NCI-H128 (cell line): Measurements from ENCODE around the gene XRCC6.
"Not testable (repeated sequence)": the region's sequence is repeated elsewhere in the genome, so short reads cannot be mapped to it uniquely, and the experiment has no call there.

ENCODE experiments used
- DNase-seq: peaks from one replicate; lab custom pipeline; 2025; ENCODE audit not compliant: unreplicated experiment; lab: John Stamatoyannopoulos, UW

XRCC6 gene

DNA sequence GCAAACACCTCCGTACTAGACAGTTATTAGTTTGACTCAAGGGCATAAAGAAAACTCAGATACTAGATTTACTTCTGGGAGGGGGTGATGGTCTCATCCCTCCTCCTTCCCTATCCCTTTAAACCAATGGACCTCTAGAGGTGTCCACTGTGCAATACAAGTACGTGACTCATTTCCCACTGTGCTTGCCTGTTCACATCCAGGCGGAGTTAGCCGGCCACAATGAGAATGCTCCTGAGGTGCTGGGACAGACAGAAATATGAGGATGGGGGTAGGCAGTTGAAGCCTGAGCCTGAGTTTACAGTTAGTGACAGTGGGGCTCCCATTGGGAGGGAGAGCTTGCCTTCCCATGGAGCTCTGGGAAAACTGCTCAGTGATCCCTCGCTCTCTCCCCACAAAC, 23.0 kb upstream of the XRCC6 start:
- DNase-seq = no peak

DNA sequence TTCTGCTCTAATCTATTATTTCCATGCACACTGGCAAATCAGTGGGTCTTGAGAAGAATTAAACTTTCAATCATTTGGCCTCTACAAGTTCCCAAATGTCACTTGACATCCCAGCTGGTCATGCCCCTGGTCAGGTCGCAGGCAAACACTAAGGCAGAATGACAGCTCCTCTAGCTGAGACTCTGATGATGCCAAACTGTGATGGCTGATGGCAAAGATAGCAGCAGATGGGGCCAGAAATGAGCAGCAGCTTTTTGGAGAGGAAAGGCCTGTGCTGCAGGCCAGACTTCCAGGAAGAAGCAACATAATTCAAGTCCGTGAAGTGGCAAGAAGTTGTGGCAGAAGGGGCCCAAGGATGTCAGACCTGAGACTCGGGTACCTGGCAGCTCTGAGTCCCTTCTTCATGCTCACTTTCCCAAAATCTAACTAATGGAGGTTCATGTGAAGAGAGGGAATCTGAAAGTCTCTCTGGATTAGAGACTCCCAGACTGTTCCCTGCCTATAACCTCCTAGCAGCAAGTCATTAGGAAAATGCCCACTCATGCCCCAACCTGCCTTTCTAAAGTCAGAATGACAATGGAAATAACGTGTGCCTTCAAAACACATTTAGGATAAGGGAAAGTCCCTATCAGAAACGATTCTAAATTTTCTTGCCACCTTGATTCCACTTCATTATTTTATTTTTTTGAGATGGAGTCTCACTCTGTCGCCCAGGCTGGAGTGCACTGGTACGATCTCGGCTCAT, 22.0 kb upstream of the XRCC6 start:
- no peak for DNase-seq

DNA sequence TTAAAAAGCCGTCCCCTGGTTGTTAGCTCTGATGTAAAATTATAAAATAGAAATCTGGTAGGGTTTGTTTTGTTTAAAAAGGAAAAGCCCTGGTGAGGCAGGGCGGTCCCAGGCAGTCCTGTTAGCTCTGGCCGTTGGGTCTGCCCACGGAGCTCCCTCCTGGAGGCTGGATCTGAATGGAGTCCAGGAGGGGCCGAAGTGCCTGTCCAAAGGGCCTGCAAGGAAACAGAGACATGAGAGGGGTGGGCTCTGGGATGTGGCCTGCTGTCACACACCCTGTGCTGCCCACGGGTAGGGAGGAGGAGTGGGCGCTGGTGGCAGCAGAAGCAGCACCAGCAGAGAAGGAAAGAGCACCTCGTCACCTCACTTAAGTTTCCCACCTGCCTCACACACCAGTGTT, 20.1 kb upstream of the XRCC6 start:
- DNase-seq = no peak

DNA sequence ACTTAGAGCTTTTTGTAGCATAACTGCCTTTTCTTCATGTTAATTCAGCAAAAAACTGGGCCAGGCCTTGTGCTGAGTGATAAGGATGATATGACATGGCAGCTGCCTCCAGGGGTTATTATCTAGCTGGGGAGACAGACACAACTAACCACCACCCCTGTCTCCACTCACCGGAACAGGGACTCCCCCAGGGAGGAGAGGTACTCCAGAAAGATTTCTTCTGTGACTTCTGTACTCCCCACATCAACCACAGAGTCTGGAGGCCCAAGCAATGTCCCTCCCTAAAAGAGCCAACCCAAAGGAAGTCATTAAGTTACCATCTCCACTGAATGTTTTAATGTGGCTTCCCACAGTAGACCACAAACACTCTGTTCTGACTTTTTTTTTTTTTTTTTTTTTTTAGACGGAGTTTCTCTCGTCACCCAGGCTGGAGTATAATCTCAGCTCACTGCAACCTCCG, 17.2 kb upstream of the XRCC6 start:
- DNase-seq = no peak

DNA sequence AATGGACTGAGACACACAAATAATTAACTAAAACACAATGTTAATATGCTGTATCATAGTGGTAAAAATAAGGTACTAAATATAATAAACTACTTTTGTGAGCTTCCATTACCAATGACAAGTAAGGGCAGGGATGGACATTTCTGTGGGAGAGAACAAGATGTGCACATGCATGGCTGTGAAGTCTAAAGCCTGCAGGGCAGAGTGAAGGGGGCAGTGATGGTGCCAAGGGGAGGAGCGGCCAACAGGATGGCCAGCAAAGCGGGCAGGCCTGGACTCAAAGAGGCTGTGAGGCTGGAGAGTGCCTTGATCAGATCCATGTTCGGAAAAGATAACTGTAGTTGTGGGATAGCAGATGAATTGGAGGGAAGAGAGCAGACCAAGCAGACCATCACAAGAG, 12.7 kb upstream of the XRCC6 start:
- DNase-seq = no peak

DNA sequence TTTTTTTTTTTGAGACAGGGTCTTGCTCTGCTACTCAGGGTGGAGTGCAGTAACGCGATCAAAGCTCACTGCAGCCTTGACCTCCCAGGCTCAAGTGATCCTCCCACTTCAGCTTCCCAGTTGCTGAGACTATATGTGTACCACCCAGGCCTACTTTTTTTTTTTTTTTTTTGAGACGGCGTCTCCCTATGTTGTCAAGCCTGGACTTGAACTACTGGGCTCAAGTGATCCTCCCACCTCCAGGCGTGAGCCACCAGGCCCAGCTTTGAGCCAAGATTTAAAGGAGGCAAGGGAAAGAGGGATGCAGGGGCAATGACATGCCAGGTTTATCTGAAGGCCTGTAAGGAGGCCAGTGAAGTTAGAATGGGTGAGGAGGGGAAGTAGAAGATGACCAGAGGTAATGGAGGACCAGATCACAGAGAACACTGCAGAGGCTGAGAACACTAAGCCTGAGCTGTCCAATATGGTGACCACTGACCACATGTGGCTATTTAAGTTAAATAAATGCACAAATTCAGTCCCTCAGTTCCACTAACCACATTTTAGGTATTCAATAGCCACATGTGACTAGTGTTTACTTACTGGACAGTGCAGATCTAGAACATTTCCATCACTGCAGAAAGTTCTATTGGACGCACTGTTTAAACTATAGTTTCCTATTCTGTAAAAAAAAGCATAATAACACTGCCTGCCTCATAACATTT, 8.3 kb upstream of the XRCC6 start:
- no peak for DNase-seq

DNA sequence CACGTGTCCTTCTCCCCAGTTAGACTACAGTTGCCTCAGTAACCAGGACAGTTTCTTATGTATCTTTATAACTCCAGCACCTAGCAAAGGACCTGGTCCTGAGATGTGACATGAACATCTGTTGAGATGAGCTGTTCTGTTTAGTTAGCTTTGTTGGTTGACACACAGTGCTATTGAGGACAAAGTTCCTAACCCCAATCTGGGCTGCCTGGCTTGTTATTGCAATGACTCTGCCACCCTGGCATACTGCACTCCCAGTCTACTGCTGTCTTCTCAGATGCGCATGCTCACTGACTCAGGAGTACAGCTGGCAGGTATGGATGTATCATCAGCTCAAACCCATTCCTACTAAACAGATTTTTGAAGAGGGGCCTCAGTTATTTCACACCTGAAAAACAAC, 7.6 kb upstream of the XRCC6 start:
- DNase-seq = no peak

DNA sequence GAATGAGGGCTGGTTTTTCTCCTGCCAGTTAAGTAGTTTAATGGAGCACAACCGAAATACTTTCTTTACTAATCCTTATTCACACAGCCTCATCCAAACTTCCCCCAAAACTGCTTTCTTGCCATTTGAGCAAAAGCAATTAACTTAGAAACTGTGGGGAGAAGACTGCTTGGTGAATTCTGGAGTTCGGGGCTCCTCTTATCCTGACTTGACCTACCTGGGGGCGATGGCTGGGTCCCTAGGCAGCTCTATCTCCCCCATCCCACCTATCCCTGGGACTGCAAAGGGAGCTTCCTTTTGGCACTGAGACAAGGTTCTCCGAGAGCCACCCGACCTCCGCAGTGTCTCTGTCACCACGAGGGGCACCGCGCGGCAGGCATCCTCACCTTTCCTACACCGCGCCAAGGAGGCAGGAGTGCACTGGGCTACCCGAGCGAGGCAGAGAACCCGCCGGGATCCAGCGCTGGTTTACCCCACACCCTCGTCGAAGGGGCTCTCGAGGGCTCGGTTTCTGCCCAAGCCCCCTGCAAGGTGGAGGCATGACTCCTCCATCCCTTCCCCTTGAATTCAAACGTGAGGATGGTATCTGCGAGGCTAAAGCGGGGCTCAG, 1.0 kb upstream of the XRCC6 start:
- no peak for DNase-seq

DNA sequence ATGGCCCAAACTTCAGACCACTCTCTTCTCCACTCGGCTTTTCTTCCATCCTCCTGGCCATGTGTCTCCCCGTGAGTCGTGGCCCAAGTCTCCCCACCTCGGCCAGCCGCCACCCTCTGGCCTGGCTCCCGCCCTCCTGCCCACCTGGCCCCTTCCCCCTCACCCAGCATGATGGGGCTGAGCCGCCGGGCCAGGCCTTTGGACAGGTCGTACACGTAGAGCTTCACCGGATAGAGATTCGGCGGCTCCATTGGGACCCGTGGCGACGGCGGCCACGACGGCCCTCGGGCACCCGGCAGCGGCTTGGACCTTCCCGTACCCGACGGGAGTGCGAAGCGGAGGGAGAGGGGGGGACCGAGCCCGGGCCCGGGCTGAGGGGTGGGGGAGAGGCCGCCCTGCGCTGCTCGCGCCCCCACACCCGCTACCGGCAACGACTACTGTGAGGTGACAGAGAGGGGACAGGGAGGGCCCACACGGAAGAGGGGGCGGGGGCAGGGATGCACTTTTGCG, 451 bp upstream of the XRCC6 start, which contains the start of gene DESI1:
TSS of gene DESI1 (minus strand) at position 455 of the 510 bp plus-strand sequence. CDS start at position 251, 204 bp downstream.
- DNase-seq = no peak

DNA sequence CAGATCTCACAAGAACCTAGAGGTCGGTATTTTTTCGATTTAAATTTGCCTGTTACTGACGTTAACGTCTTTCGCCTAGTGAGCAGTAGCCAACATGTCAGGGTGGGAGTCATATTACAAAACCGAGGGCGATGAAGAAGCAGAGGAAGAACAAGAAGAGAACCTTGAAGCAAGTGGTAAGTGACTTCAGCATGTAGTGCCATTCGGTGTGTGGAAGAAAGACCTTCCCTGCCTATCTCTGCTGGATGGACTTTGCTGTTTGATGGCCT, 750 bp downstream of the XRCC6 start:
- DNase-seq = no peak

DNA sequence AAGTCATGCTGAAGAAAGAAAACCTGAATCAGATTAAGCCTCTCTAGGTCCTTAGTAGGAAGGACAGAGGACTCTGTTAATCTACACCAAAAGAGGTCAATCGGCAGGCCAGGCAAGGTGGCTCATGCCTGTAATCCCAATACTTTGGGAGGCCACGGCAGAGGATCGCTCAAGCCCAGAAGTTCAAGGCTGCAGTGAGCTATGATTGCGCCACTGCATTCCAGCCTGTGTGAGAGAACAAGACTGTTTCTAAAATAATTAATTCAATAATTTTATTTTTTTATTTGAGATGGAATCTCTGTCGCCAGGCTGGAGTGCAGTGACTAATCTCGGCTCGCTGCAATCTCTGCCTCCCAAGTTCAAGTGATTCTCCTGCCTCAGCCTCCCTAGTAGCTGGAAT, 4.5 kb downstream of the XRCC6 start:
- no peak for DNase-seq

DNA sequence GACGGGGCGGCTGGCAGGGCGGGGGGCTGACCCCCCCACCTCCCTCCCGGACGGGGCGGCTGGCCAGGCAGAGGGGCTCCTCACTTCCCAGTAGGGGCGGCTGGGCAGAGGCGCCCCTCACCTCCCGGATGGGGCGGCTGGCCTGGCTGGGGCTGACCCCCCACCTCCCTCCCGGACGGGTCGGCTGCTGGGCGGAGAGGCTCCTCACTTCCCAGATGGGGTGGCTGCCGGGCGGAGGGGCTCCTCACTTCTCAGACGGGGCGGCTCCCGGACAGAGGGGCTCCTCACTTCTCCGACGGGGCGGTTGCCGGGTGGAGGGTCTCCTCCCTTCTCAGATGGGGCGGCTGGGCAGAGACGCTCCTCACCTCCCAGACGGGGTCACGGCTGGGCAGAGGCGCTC, 10.0 kb downstream of the XRCC6 start:
- DNase-seq = not testable (repeated sequence)

DNA sequence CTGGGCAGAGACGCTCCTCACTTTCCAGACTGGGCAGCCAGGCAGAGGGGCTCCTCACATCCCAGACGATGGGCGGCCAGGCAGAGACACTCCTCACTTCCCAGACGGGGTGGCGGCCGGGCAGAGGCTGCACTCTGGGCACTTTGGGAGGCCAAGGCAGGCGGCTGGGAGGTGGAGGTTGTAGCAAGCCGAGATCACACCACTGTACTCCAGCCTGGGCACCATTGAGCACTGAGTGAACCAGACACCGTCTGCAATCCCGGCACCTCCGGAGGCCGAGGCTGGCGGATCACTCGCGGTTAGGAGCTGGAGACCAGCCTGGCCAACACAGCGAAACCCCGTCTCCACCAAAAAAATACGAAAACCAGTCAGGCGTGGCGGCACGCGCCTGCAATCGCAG, 10.5 kb downstream of the XRCC6 start:
- DNase-seq = not testable (repeated sequence)

DNA sequence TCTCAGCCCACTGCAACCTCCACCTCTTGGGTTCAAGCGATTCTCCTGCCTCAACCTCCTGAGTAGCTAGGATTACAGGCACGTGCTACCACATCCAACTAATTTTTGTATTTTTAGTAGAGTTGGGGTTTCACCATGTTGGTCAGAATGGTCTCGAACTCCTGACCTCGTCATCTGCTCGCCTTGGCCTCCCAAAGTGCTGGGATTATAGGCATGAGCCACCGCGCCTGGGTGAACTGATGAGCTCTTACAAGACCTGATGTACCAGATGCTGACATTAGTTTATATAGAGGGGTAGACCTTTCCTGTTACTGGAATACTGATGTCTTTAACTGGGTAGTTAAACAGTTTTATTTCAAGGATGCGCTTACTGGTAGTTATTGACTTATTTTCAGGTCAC, 13.5 kb downstream of the XRCC6 start:
- not testable (repeated sequence) for DNase-seq

DNA sequence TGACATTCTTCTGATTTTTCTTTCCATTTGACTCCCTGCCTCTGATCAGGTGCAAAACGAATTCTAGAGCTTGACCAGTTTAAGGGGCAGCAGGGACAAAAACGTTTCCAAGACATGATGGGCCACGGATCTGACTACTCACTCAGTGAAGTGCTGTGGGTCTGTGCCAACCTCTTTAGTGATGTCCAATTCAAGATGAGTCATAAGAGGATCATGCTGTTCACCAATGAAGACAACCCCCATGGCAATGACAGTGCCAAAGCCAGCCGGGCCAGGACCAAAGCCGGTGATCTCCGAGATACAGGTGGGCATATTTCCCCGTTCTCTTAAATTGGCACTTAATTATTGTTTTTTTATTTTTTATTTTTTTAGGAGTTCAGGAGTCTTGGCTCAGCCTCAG, 15.4 kb downstream of the XRCC6 start:
- no peak for DNase-seq

DNA sequence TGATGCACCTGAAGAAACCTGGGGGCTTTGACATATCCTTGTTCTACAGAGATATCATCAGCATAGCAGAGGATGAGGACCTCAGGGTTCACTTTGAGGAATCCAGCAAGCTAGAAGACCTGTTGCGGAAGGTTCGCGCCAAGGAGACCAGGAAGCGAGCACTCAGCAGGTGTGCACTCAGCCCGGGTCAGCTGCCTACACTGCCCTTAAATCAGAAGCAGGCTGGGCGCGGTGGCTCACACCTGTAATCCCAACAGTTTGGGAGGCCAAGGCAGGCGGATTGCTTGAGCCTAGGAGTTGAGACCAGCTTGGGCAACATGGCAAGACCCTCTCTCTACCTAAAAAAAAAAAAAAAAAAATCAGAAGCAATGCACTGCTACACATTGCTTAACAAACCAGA, 16.5 kb downstream of the XRCC6 start:
- not testable (repeated sequence) for DNase-seq

DNA sequence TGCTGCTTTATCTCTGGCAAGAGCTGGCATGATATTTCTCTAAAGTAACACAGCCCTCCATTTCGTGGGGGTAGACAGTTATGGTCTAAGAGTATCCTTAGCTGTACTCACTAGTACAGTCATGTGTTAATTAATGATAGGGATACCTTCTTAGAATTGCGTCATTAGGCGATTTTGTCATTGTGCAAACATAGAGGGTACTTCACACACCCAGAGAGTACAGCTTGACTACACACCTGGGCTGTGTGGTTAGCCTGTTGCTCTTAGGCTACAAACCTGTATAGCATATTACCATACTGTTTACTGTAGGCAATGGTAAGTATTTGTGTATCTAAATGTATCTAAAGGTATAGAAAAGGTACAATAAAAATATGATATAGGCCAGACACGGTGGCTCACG, 17.0 kb downstream of the XRCC6 start:
- DNase-seq = no peak

DNA sequence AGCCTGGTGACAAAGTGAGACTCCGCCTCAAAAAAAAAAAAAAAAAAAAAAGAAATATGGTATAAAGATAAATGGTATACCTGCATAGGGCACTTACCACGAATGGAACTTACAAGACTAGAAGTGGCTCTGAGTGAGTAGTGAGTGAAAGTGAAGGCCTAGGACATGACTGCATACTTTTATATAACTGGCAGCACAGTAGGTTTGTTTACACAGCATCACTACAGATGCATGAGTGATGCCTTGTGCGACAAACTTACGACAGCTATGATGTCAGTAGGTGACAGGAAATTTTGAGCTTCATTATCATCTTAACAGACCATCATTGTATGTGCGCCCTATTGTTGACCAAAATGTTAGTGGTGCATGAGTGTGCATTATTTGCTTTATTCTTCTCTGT, 17.7 kb downstream of the XRCC6 start:
- DNase-seq = no peak

DNA sequence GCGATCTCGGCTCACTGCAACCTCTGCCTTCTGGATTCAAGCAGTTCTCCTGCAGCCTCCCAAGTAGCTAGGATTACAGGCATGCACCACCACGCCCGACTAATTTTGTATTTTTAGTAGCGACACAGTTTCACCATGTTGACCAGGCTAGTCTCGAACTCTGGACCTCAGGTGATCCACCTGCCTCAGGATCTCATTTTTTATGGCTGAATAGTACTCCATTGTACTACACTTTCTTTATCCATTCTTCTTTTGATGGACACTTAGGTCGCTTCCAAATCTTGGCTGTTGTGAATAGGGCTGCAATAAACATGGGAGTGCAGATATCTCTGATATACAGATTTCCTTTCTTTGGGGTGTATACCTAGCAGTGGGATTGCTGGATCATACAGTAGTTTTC, 20.8 kb downstream of the XRCC6 start:
- no peak for DNase-seq

DNA sequence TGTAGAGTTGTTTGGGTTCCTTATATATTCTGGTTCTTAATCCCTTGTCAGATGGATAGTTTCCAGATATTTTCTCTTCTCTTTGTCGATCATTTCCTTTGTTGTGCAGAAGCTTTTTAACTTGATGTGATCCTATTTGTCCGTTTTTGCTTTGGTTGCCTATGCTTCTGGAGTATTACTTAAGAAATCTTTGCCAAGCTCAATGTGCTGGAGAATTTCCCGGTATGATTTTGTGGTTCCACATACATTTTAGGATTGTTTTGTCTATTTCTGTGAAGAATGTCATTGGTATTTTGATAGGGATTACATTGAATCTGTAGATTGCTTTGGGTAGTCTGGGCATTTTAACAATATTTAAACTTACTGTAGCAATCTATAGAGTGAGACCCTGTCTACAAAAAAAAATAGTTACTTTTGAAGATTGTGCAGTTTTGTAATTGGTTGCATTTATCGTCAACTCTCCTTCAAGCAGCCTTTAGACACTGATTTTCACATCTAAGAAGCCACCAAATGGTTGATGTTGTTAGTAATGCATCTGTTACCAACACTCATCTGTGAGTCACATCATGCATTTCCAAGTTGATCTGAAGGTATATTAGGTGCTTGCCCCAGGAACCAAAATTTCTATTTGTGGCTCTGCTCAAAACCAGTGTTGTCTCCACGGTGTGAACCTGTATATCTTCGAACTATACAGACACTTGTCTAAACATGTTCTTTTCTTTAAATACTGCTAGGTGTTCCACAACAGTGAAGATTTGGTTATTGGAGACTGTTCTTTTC, 21.4 kb downstream of the XRCC6 start:
- no peak for DNase-seq

DNA sequence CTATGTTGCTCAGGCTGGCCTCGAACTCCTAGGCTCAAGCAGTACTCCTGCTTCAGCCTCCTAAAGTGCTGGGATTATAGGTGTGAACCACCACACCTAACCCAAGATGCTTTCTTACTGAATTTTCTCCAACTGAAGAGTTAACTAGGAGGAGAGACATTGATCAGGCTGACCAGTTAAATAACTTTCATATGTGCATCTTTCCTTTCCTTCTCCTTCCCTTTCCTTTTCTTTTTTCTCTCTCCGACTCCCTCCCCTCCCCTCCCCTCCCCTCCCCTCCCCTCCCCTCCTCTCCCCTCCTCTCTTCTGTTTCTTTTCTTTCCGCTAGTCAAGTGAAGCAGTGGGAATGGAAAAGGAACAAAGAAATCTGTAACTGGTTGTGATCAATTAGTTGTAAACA, 26.7 kb downstream of the XRCC6 start:
- DNase-seq = no peak
